AG10803 (cell line): Measurements from ENCODE around the gene AQP6.
"Not testable (repeated sequence)": the region's sequence is repeated elsewhere in the genome, so short reads cannot be mapped to it uniquely, and the experiment has no call there.

Experiments
- DNase-seq: peaks from one replicate; pipeline ENCODE4 v3.0.0; 2010; ENCODE audit warnings: low read depth
- H3K4me3 ChIP-seq: 2 replicates; pipeline ENCODE4 v1.5.1; 2011; ENCODE audit warnings: mild to moderate bottlenecking, low read length, control low read depth
- TF ChIP-seq, protein P1 (sequence below): conservative IDR thresholded peaks from 2 replicates; pipeline ENCODE4 v1.5.1; 2011; ENCODE audit warnings: mild to moderate bottlenecking, low read length, control low read depth, inconsistent platforms

The AQP6 gene

DNA sequence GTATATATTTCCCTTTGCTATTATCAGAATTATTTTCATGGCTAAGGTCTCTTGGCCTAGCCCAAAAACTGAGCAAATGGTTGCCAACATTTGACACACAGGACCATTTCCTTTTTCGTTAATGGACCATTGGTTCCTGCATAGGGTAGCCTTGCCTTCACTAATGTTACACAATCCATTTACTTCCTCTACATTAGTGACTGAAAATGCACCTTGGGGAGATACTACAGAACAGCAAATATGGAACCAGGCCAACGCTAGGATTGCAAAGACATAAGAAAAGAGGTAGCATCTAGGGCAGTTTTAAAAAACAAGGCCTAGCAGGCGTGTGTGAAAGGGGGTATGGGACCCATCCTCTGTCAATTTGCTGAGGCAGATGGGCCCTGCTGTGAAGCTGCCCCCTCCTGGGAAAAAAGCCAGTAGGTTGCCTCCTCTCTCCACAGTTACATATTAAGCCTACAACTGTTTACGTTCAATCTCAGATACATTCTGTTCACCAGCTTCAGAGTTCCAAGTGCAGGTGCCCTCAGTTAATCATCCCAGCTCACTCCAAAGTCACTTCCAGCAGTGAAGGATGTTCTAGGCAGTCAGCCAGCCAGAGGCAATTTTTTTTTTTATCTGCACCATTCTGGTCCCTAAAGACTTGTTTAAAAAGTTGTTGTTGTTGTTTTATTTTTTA is 15.0 kb downstream of the AQP6 start:
- H3K4me3 ChIP-seq = no peak overlapping the region
- no peak for DNase-seq
- TF ChIP-seq, protein P1, sequence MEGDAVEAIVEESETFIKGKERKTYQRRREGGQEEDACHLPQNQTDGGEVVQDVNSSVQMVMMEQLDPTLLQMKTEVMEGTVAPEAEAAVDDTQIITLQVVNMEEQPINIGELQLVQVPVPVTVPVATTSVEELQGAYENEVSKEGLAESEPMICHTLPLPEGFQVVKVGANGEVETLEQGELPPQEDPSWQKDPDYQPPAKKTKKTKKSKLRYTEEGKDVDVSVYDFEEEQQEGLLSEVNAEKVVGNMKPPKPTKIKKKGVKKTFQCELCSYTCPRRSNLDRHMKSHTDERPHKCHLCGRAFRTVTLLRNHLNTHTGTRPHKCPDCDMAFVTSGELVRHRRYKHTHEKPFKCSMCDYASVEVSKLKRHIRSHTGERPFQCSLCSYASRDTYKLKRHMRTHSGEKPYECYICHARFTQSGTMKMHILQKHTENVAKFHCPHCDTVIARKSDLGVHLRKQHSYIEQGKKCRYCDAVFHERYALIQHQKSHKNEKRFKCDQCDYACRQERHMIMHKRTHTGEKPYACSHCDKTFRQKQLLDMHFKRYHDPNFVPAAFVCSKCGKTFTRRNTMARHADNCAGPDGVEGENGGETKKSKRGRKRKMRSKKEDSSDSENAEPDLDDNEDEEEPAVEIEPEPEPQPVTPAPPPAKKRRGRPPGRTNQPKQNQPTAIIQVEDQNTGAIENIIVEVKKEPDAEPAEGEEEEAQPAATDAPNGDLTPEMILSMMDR = no peak

- not testable (repeated sequence) for H3K4me3 ChIP-seq, DNase-seq
Observed at GRCh38 chr12:49989400-49989799, 16.7 kb downstream of the AQP6 start.

- no peak overlapping the region for H3K4me3 ChIP-seq
- TF ChIP-seq, protein P1 = no peak
- DNase-seq = peak; percentile 30
Observed at GRCh38 chr12:49990273-49990672, 17.5 kb downstream of the AQP6 start.

DNA sequence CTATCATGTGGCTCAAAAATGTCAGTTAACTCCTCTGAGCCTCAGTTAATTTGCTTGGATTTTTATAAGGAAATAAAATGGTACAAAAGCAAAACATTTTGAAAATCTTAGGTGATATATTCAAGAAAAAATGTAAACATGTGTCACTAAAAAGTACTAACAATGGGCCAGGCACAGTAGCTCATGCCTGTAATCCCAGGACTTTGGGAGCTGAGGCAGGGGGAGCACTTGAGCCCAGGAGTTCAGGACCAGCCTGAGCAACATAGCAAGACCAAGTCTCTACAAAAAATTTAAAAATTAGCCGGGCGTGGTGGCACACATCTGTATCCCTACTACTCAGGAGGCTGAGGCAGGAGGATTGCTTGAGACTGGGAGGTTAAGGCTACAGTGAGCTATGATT is 25.7 kb downstream of the AQP6 start:
- H3K4me3 ChIP-seq = no peak overlapping the region
- DNase-seq = no peak
- TF ChIP-seq, protein P1 = no peak

DNA sequence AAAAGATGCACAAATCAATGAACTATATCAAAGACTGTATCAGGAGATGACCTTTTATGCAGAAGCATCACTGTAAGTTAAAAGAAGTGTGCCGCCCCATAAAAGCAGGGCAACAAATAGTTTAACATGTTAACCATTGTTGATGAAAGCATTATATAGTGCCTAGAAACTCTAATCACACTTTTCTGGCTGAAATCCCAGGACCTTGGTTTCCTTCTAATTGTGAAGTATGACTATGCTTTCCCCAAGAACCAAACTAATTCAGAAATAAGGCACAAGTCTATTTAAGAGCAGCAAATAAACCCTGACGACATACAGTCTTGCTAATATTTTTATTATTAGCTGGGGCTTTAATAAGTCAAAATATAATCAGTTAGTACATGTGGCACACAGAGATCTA is 30.8 kb downstream of the AQP6 start:
- no peak overlapping the region for H3K4me3 ChIP-seq
- TF ChIP-seq, protein P1 = no peak
- DNase-seq = peak; percentile 31

GRCh38 chr12:50004696-50005095 is 31.9 kb downstream of the AQP6 start:
- no peak for DNase-seq
- H3K4me3 ChIP-seq = no peak overlapping the region
- TF ChIP-seq, protein P1 = no peak

DNA sequence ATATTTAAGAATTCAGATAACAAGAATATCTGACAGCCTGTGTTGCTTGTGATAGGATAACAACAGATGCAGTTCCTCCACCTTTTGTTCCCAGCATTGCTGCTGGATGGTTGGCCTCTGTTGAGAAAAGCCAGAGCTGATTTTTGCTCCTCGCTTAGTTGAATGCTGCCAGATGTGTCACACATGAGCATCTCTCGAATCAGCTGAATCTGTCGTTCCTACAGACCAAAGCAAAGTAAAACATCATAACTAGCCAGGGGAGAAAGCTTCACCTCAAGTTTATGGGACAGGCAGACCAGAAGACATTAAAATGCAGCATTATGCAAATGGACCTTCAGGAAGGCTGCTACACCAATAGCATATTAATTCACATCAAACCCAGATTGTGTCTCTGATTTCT is 32.4 kb downstream of the AQP6 start:
- no peak overlapping the region for H3K4me3 ChIP-seq
- no peak for DNase-seq
- TF ChIP-seq, protein P1 = no peak
